ENCODE data around the gene LRRC27.
A peak's percentile ranks its signal among the peaks of the same experiment; 100 is the strongest.

LRRC27 gene

DNA sequence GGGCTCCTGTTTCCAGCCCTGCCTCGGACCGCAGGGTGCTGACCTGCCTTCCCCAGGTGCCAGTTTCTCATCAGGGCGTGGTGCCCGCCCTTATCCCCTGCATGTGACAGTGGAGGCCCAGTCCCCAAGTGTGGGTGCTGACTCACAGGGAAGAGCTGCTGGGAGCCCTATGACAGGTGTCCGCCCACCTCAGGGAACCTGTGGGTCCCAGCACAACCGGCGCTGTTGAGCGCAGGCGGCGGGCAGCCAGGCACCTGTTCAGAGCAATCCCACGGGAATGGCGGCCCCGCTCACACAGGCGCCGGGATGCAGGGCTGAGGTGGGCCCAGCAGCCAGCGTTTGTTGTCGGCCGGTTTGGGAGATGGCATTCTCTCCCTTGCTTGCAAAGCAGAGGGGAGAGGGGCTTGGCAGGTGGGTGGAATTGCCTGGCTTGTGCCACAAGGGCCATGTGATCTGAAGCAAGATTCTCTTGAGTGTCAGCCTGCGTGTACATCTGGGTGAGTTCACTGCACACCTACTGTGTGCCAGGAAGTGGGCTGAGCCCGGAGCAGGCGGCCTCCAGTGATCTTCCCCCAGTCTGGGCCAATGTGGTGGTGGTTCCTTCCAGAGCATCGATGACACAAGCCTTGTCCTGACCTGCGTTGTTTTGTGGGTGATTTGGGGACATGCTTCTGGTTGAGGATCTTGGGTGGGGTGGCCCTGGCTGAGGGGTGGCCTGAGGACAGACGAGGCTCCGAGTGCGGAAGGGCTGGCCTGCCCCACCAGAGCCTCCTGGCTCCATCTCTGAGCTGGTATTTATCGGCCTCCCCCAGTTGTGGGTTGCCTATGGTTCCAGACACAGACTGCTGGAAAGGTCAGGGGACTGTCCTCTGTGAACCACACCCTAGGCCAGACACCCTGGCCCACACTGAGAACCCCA is 67.4 kb downstream of the LRRC27 start:
- TF ChIP-seq SPI1 (IDR thresholded peaks at IDR 0.05; ENCODE audit: borderline replicate concordance, low read depth) (no peak), POLR2AphosphoS5 (IDR thresholded peaks at IDR 0.05; ENCODE audit: low read depth) (no peak; the same call in 1 of the 2 replicates), GABPA (IDR thresholded peaks at IDR 0.05; ENCODE audit: low read depth) (no peak)
- TF ChIP-seq, protein P1, sequence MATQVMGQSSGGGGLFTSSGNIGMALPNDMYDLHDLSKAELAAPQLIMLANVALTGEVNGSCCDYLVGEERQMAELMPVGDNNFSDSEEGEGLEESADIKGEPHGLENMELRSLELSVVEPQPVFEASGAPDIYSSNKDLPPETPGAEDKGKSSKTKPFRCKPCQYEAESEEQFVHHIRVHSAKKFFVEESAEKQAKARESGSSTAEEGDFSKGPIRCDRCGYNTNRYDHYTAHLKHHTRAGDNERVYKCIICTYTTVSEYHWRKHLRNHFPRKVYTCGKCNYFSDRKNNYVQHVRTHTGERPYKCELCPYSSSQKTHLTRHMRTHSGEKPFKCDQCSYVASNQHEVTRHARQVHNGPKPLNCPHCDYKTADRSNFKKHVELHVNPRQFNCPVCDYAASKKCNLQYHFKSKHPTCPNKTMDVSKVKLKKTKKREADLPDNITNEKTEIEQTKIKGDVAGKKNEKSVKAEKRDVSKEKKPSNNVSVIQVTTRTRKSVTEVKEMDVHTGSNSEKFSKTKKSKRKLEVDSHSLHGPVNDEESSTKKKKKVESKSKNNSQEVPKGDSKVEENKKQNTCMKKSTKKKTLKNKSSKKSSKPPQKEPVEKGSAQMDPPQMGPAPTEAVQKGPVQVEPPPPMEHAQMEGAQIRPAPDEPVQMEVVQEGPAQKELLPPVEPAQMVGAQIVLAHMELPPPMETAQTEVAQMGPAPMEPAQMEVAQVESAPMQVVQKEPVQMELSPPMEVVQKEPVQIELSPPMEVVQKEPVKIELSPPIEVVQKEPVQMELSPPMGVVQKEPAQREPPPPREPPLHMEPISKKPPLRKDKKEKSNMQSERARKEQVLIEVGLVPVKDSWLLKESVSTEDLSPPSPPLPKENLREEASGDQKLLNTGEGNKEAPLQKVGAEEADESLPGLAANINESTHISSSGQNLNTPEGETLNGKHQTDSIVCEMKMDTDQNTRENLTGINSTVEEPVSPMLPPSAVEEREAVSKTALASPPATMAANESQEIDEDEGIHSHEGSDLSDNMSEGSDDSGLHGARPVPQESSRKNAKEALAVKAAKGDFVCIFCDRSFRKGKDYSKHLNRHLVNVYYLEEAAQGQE (IDR thresholded peaks at IDR 0.05; ENCODE audit: insufficient replicate concordance, low read depth): no peak
- TF ChIP-seq, protein P2, sequence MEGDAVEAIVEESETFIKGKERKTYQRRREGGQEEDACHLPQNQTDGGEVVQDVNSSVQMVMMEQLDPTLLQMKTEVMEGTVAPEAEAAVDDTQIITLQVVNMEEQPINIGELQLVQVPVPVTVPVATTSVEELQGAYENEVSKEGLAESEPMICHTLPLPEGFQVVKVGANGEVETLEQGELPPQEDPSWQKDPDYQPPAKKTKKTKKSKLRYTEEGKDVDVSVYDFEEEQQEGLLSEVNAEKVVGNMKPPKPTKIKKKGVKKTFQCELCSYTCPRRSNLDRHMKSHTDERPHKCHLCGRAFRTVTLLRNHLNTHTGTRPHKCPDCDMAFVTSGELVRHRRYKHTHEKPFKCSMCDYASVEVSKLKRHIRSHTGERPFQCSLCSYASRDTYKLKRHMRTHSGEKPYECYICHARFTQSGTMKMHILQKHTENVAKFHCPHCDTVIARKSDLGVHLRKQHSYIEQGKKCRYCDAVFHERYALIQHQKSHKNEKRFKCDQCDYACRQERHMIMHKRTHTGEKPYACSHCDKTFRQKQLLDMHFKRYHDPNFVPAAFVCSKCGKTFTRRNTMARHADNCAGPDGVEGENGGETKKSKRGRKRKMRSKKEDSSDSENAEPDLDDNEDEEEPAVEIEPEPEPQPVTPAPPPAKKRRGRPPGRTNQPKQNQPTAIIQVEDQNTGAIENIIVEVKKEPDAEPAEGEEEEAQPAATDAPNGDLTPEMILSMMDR (IDR thresholded peaks at IDR 0.05; ENCODE audit: insufficient read depth, low read length): no peak
- DNase-seq (ENCODE audit: low read depth in 1 of 2, low spot score in 1 of 2): no peak
- Histone ChIP-seq H3K27ac (replicated peaks) (peak overlapping the region; percentile 58), H3K27me3 (ENCODE audit: insufficient read depth, poor library complexity, severe bottlenecking) (no peaks in the 10 kb centered on the region), H3K4me3 (replicated peaks; ENCODE audit: insufficient read depth, low read length) (no peak overlapping the region)

DNA sequence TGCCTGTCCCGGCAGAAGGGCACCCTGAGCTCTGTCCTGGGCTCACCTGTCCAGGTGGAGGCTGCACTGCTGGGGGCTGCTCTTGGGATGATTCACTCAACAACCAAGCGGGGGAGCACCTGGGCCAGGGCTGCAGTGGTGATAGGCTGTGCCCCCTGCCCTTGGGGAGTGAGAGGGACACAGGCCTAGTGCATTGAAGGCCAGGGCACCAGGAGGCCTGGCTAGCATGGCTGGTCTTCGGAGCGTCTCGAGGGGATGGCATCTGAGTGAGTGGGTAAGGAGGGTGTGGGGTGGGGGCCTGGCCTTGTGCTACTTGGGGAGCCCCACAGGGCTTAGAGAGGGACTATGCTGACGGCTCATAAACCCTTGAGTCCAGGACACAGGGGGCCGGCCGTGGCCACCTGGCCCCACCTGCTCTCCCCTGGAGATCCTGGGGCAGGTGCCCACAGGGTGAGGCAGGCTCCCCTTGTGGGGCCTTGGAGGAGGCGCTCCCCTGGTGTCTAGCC is 68.1 kb downstream of the LRRC27 start:
- H3K4me3 ChIP-seq (replicated peaks; ENCODE audit: insufficient read depth, low read length): no peak overlapping the region
- H3K27ac ChIP-seq (replicated peaks): peak overlapping the region; percentile 58
- H3K27me3 ChIP-seq (ENCODE audit: insufficient read depth, poor library complexity, severe bottlenecking): no peaks in the 10 kb centered on the region
- TF ChIP-seq POLR2AphosphoS5 (IDR thresholded peaks at IDR 0.05; ENCODE audit: low read depth): no peak; the same call in 1 of the 2 replicates
- TF ChIP-seq, protein P1 (IDR thresholded peaks at IDR 0.05; ENCODE audit: insufficient replicate concordance, low read depth): no peak
- TF ChIP-seq GABPA (IDR thresholded peaks at IDR 0.05; ENCODE audit: low read depth): no peak
- no peak for TF ChIP-seq SPI1 (IDR thresholded peaks at IDR 0.05; ENCODE audit: borderline replicate concordance, low read depth)
- TF ChIP-seq, protein P2 (IDR thresholded peaks at IDR 0.05; ENCODE audit: insufficient read depth, low read length): no peak
- no peak for DNase-seq (ENCODE audit: low read depth in 1 of 2, low spot score in 1 of 2)

DNA sequence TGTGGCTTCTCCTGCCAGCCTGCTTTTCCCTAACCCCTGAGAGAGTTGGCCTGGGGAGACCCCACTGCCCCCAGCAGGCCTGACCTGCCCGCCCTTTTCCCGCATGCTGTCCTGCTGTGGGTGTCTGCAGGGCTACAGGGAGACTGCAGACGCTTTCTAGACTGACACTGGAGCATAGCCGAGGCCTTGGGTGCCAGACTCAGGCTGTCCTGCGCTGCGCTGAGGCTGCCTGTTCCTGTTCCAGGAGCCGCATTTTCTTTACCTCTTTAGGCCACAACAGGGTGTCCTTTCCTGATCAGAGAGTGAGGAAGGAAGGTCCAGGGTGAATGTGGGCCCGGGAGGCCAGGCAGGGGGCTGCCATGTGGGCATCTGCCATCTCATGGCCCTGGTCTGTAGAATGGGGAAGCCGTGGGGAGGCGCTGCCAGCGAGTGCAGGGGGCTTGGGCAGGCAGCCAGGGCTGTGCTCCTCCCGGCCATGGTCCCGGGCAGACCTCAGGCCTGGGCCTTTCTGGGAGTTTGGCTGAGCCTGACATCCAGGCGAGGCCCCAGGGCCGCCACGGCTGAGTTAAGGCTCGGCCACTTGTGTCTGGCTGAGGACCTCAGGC is 68.7 kb downstream of the LRRC27 start:
- TF ChIP-seq SPI1 (IDR thresholded peaks at IDR 0.05; ENCODE audit: borderline replicate concordance, low read depth): peak; percentile 26; the same call in 1 of the 2 replicates
- TF ChIP-seq, protein P1 (IDR thresholded peaks at IDR 0.05; ENCODE audit: insufficient replicate concordance, low read depth): no peak
- TF ChIP-seq GABPA (IDR thresholded peaks at IDR 0.05; ENCODE audit: low read depth): no peak
- TF ChIP-seq, protein P2 (IDR thresholded peaks at IDR 0.05; ENCODE audit: insufficient read depth, low read length): no peak
- TF ChIP-seq POLR2AphosphoS5 (IDR thresholded peaks at IDR 0.05; ENCODE audit: low read depth): peak; percentile 20; the same call in 1 of the 2 replicates
- Histone ChIP-seq H3K27ac (replicated peaks) (peak overlapping the region; percentile 58), H3K4me3 (replicated peaks; ENCODE audit: insufficient read depth, low read length) (no peak overlapping the region), H3K27me3 (ENCODE audit: insufficient read depth, poor library complexity, severe bottlenecking) (no peaks in the 10 kb centered on the region)
- DNase-seq (ENCODE audit: low read depth in 1 of 2, low spot score in 1 of 2): peak in 1 of 2 experiments; percentile 65

All from HL-60 (cell line).